DOHH2 (cell line): ENCODE results near the gene STAP2.

Source experiments
- H3F3A ChIP-seq: fragments of 200-600 bp; sonication (generic), shearing (Covaris generic); 2 replicates; pipeline ENCODE4 v1.6.0; 2016; ENCODE audit warnings: antibody characterized with exemption, mild to moderate bottlenecking; ENCODE audit not compliant: control insufficient read depth, insufficient read depth
- H3K27ac ChIP-seq: fragments of 200-600 bp; sonication (generic); 2 replicates; pipeline ENCODE4 v1.5.1; 2014; ENCODE audit warnings: low read depth, mild to moderate bottlenecking, low read length, moderate library complexity
- H3K27me3 ChIP-seq: fragments of 200-600 bp; sonication (generic); 2 replicates; pipeline ENCODE4 v1.6.1; 2014; ENCODE audit warnings: mild to moderate bottlenecking, low read length, mixed read lengths; ENCODE audit not compliant: control insufficient read depth
- H3K36me3 ChIP-seq: fragments of 200-600 bp; sonication (generic); 2 replicates; pipeline ENCODE4 v1.6.1; 2014; ENCODE audit warnings: mild to moderate bottlenecking, low read length, moderate library complexity, mixed read lengths; ENCODE audit not compliant: control insufficient read depth
- H3K4me1 ChIP-seq: fragments of 200-600 bp; sonication (generic); 2 replicates; pipeline ENCODE4 v1.6.1; 2014; ENCODE audit warnings: mild to moderate bottlenecking, low read length, mixed read lengths; ENCODE audit not compliant: control insufficient read depth
- H3K4me2 ChIP-seq: fragments of 200-600 bp; sonication (generic); 2 replicates; pipeline ENCODE4 v1.6.0; 2014; ENCODE audit warnings: mild to moderate bottlenecking, low read length, moderate library complexity
- H3K4me3 ChIP-seq: fragments of 200-600 bp; sonication (generic); 2 replicates; pipeline ENCODE4 v1.5.1; 2014; ENCODE audit warnings: mild to moderate bottlenecking, low read length, mixed read lengths
- H3K79me2 ChIP-seq: fragments of 200-600 bp; sonication (generic); 2 replicates; pipeline ENCODE4 v1.6.1; 2014; ENCODE audit warnings: mild to moderate bottlenecking, low read length, mixed read lengths; ENCODE audit not compliant: control insufficient read depth
- H3K9me2 ChIP-seq: fragments of 200-600 bp; sonication (generic); replicated peaks from 2 replicates; pipeline ENCODE4 v1.6.1; 2014; ENCODE audit warnings: mild to moderate bottlenecking, low read length, mixed read lengths; ENCODE audit not compliant: control insufficient read depth
- H3K9me3 ChIP-seq: fragments of 200-600 bp; sonication (generic); 2 replicates; pipeline ENCODE4 v1.6.1; 2014; ENCODE audit warnings: antibody characterized with exemption, low read length, mixed read lengths; ENCODE audit not compliant: control insufficient read depth, insufficient read depth
- H4K20me1 ChIP-seq: fragments of 200-600 bp; sonication (generic); 2 replicates; pipeline ENCODE4 v1.6.0; 2014; ENCODE audit warnings: low read depth, mild to moderate bottlenecking, antibody characterized with exemption, low read length, moderate library complexity; ENCODE audit not compliant: control insufficient read depth, insufficient read depth
- EZH2phosphoT487 ChIP-seq: fragments of 200-600 bp; sonication (generic); IDR thresholded peaks from 2 replicates; pipeline ENCODE4 v1.6.1; 2017; ENCODE audit warnings: borderline replicate concordance, mild to moderate bottlenecking, antibody characterized with exemption, low read length, moderate library complexity, mixed read lengths
- TF ChIP-seq, protein P1 (sequence below): fragments of 200-600 bp; sonication (generic); IDR thresholded peaks from one replicate; pipeline ENCODE4 v1.5.1; 2014; ENCODE audit warnings: antibody characterized with exemption, mild to moderate bottlenecking, low read depth, low read length; ENCODE audit not compliant: poor library complexity, severe bottlenecking

STAP2 gene, protein sequence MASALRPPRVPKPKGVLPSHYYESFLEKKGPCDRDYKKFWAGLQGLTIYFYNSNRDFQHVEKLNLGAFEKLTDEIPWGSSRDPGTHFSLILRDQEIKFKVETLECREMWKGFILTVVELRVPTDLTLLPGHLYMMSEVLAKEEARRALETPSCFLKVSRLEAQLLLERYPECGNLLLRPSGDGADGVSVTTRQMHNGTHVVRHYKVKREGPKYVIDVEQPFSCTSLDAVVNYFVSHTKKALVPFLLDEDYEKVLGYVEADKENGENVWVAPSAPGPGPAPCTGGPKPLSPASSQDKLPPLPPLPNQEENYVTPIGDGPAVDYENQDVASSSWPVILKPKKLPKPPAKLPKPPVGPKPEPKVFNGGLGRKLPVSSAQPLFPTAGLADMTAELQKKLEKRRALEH

DNA sequence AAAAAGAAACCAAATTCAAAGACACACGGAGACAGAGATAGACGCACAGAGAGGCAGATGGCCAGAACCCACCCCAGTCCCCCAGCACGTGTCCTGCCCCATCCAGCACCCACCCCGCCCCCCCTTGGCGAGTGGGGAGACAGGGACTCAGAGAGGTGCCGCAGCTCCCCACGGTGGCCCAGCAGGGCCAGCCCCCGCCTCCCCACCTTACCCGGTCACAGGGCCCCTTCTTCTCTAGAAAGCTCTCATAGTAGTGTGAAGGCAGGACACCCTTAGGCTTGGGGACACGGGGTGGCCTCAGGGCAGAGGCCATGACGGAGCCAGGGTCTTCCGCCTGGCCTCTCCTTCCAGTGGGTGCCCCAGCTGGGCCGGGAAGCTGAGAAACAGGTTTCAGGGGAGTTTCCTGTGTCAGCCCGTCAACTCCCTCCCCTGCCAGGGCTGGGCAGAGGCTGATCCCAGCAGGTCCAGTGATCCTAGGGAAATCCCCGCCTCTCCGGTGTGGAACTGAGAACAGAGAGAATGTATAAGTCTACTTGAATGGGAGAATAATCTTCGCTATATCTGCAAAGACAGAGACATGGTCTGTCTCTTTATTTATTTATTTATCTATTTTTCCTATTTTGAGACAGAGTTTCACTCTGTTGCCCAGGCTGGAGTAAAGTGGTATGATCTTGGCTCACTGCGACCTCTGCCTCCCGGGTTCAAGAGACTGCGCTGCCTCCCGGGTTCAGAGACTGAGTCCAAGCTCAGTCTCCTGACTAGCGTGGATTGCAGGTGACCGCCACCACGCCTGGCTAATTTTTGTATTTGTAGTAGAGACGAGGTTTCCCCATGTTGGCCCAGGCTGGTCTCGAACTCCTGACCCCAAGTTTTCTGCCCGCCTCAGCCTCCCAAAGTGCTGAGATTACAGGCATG is at the start of gene STAP2:
STAP2 (minus strand) TSS at position 387 of the 915 bp plus-strand sequence; CDS start at position 313, 74 bp downstream.
- H3K4me3 ChIP-seq: peak within 1 kb of the TSS; percentile 13
- no peak for TF ChIP-seq EZH2phosphoT487
- TF ChIP-seq, protein P1, sequence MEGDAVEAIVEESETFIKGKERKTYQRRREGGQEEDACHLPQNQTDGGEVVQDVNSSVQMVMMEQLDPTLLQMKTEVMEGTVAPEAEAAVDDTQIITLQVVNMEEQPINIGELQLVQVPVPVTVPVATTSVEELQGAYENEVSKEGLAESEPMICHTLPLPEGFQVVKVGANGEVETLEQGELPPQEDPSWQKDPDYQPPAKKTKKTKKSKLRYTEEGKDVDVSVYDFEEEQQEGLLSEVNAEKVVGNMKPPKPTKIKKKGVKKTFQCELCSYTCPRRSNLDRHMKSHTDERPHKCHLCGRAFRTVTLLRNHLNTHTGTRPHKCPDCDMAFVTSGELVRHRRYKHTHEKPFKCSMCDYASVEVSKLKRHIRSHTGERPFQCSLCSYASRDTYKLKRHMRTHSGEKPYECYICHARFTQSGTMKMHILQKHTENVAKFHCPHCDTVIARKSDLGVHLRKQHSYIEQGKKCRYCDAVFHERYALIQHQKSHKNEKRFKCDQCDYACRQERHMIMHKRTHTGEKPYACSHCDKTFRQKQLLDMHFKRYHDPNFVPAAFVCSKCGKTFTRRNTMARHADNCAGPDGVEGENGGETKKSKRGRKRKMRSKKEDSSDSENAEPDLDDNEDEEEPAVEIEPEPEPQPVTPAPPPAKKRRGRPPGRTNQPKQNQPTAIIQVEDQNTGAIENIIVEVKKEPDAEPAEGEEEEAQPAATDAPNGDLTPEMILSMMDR: no peak
- no peaks in the 10 kb centered on the region for H4K20me1 ChIP-seq
- no peak within 1 kb of the TSS for H3K27ac ChIP-seq
- no peaks in the 10 kb centered on the region for H3K9me3 ChIP-seq
- H3K4me1 ChIP-seq: peaks cover 19% of the 10 kb centered on the region
- H3K79me2 ChIP-seq: no peaks in the 10 kb centered on the region
- H3F3A ChIP-seq: no peaks in the 10 kb centered on the region
- H3K4me2 ChIP-seq: peak within 1 kb of the TSS; percentile 35
- H3K27me3 ChIP-seq: no peaks in the 10 kb centered on the region
- H3K36me3 ChIP-seq: no peaks in the 10 kb centered on the region
- no peaks in the 10 kb centered on the region for H3K9me2 ChIP-seq

GRCh38 chr19:4386041-4386782 is 47.6 kb upstream of the STAP2 start:
- TF ChIP-seq, protein P1: no peak
- TF ChIP-seq EZH2phosphoT487: no peak
- Histone ChIP-seq H3K4me1 (peaks cover 12% of the 10 kb centered on the region), H4K20me1 (peaks cover 14% of the 10 kb centered on the region), H3K9me3 (no peaks in the 10 kb centered on the region), H3K27ac (no peak overlapping the region), H3K27me3 (no peaks in the 10 kb centered on the region), H3K79me2 (peaks cover 71% of the 10 kb centered on the region), H3K9me2 (no peaks in the 10 kb centered on the region), H3F3A (no peaks in the 10 kb centered on the region), H3K4me3 (no peak overlapping the region), H3K36me3 (peaks cover 17% of the 10 kb centered on the region), H3K4me2 (no peak overlapping the region)

- Histone ChIP-seq H3K36me3 (peaks cover 15% of the 10 kb centered on the region), H3K4me2 (no peak overlapping the region), H3K9me3 (no peaks in the 10 kb centered on the region), H3K4me3 (no peak overlapping the region), H3K27me3 (no peaks in the 10 kb centered on the region), H4K20me1 (peaks cover 10% of the 10 kb centered on the region), H3K79me2 (peaks cover 70% of the 10 kb centered on the region), H3K9me2 (no peaks in the 10 kb centered on the region), H3F3A (peaks cover 5% of the 10 kb centered on the region), H3K4me1 (peaks cover 19% of the 10 kb centered on the region), H3K27ac (no peak overlapping the region)
- no peak for TF ChIP-seq EZH2phosphoT487
- TF ChIP-seq, protein P1: no peak
Measured at GRCh38 chr19:4385291-4386040, 46.8 kb upstream of the STAP2 start.
